ENCODE results near the gene HESX1. TPM values are rescaled to one million over a fixed set of nuclear protein-coding genes. Genes with fewer than 3 reads are reported as not detected.

HESX1 gene
- total and polyA plus RNA-seq, 2 of the 4 experiments (the other 2 are of a cell fraction): 0.36 to 0.82 TPM

GRCh38 chr3:57221883-57222282 is 22.1 kb upstream of the HESX1 start:
- H3K4me1 ChIP-seq (ENCODE audit: control insufficient read depth, insufficient read depth, low read length): no peaks in the 10 kb centered on the region; the same call in 1 of the 2 replicates
- no peak overlapping the region for H2BK120ac ChIP-seq (ENCODE audit: low read depth, low read length)
- no peak overlapping the region for H2BK20ac ChIP-seq (ENCODE audit: low read depth, low read length)
- no peak overlapping the region for H3K56ac ChIP-seq (ENCODE audit: extremely low read depth, insufficient read depth, low read length)
- peak; percentile 60; the same call in 1 of the 2 replicates for ATAC-seq (ENCODE audit: low read depth)
- in situ Hi-C loops (cut with MboI; ENCODE audit: low sequenced_read_pairs): no loop called here
- no peak overlapping the region for H2BK15ac ChIP-seq (ENCODE audit: low read depth, low read length)
- ChIA-PET POLR2A (ENCODE audit: unreplicated experiment) (no interaction called here), CTCF (interaction anchor here (0.8 to 1.5 kb wide), 4 partner anchors 8 to 82 kb away, joined by 3 to 9 read pairs (median 4); no protein-coding TSS in a partner anchor)
- no peak overlapping the region for H3K27ac ChIP-seq (ENCODE audit: insufficient read depth, low read length)
- no CpG with 5 or more reads among the region's 2 CpGs for WGBS, 2 experiments (ENCODE audit: extremely low coverage in 2 of 2, insufficient read length in 1 of 2)
- no peak overlapping the region for H4K5ac ChIP-seq (ENCODE audit: low read depth, low read length)
- H3K18ac ChIP-seq (ENCODE audit: low read depth, low read length): no peak overlapping the region
- DNase-seq: peak; percentile 28
- BruUV-seq (replicated peaks): no TSS peak
- H3K4me2 ChIP-seq (ENCODE audit: low read depth, low read length): no peak overlapping the region
- no peak overlapping the region for H3K9ac ChIP-seq (ENCODE audit: low read depth, low read length)
- H3K4ac ChIP-seq (ENCODE audit: low read depth, low read length): no peak overlapping the region
- no peak overlapping the region for H2AK5ac ChIP-seq (ENCODE audit: low read depth, low read length)
- dilution Hi-C loops (cut with HindIII; ENCODE audit: low sequenced_read_pairs, unreplicated experiment): no loop called here
- H3K9me1 ChIP-seq (ENCODE audit: insufficient read depth, low read length): no peaks in the 10 kb centered on the region
- TF ChIP-seq SMC3 (IDR thresholded peaks at IDR 0.05; ENCODE audit: low read depth, low read length) (peak; percentile 35; the same call in 1 of the 2 replicates), CTCF (conservative IDR thresholded peaks at IDR 0.05; ENCODE audit: low read depth, low read length) (peak; percentile 57), RAD21 (IDR thresholded peaks at IDR 0.05; ENCODE audit: low read length) (peak; percentile 51), RCOR1 (IDR thresholded peaks at IDR 0.05; ENCODE audit: insufficient replicate concordance, low read length) (no peak), BHLHE40 (IDR thresholded peaks at IDR 0.05; ENCODE audit: low read depth, low read length) (no peak)
- H3K4me3 ChIP-seq (ENCODE audit: insufficient read depth, low read depth, low read length): no peak overlapping the region
- no peak overlapping the region for H3K23ac ChIP-seq (ENCODE audit: low read depth, low read length)
- no peak overlapping the region for H4K8ac ChIP-seq (ENCODE audit: low read depth in 2 of 2, low read length in 2 of 2)
- no peaks in the 10 kb centered on the region for H3K79me1 ChIP-seq (ENCODE audit: low read depth in 1 of 2, low read length in 2 of 2)
- no peaks in the 10 kb centered on the region; the same call in 1 of the 2 replicates for H3K27me3 ChIP-seq (ENCODE audit: control insufficient read depth, insufficient read depth, low read length)
- no peaks in the 10 kb centered on the region for H4K20me1 ChIP-seq (ENCODE audit: insufficient read depth, low read length)
- no peak overlapping the region for H2AFZ ChIP-seq (replicated peaks; ENCODE audit: low read length, poor library complexity)
- no peaks in the 10 kb centered on the region for H3K36me3 ChIP-seq (ENCODE audit: control insufficient read depth, insufficient read depth, low read length)
- intact Hi-C loops (cut with micrococcal nuclease): loop anchor here (1.0 to 10.0 kb wide), 2 partner anchors 122 to 517 kb away; no protein-coding TSS in a partner anchor
- H3K14ac ChIP-seq (replicated peaks; ENCODE audit: low read depth, low read length): no peak overlapping the region
- H3K9me3 ChIP-seq (ENCODE audit: control insufficient read depth, insufficient read depth, low read length): no peaks in the 10 kb centered on the region
- no peak overlapping the region for H2BK5ac ChIP-seq (ENCODE audit: low read depth, low read length, poor library complexity, severe bottlenecking)
- H4K91ac ChIP-seq (ENCODE audit: insufficient read depth, low read depth, low read length): no peak overlapping the region
- H2AK9ac ChIP-seq (replicated peaks; ENCODE audit: low read depth, low read length, poor library complexity): no peak overlapping the region

All from IMR-90 (cell line).